Skeletal muscle tissue (tissue), 5 donors: Measurements from ENCODE around the gene DIAPH2. TPM values are rescaled to one million over a fixed set of nuclear protein-coding genes. Genes with fewer than 3 reads are reported as not detected.

Experiments used
- H3K27ac ChIP-seq: one replicate; pipeline ENCODE4 v1.7.0; 2013; ENCODE audit warnings: mild to moderate bottlenecking, low read depth, low read length, inconsistent platforms
- H3K27me3 ChIP-seq, 3 donors: one replicate each; pipeline ENCODE4 v1.7.0; 2013; ENCODE audit warnings: low read length in 3 of 3; ENCODE audit not compliant: control insufficient read depth in 3 of 3, insufficient read depth in 3 of 3
- H3K36me3 ChIP-seq, 3 donors: one replicate each; pipeline ENCODE4 v1.7.0; 2013; ENCODE audit warnings: low read length in 3 of 3; ENCODE audit not compliant: control insufficient read depth in 3 of 3, insufficient read depth in 3 of 3
- H3K4me1 ChIP-seq, 3 donors: one replicate each; pipeline ENCODE4 v1.7.0; 2013; ENCODE audit warnings: low read length in 3 of 3, mild to moderate bottlenecking in 3 of 3; ENCODE audit not compliant: control insufficient read depth in 3 of 3, insufficient read depth in 3 of 3
- H3K4me3 ChIP-seq, 3 donors: one replicate each; pipeline ENCODE4 v1.7.0; 2013; ENCODE audit warnings: low read length in 3 of 3
- H3K9ac ChIP-seq, 3 donors: one replicate each; pipeline ENCODE4 v1.7.0; 2013; ENCODE audit warnings: low read length in 3 of 3, mild to moderate bottlenecking in 3 of 3, moderate library complexity in 2 of 3, low read depth in 1 of 3
- H3K9me3 ChIP-seq, 3 donors: one replicate each; pipeline ENCODE4 v1.7.0; 2013; ENCODE audit warnings: low read length in 3 of 3; ENCODE audit not compliant: control insufficient read depth in 3 of 3
- small RNA-seq: library from RNA; depleted of rRNA; stranded (forward); fragments of <200 nt; gene quantifications from one replicate; pipeline ENCODE3, GENCODE V24; 2014
- total RNA-seq: library from RNA; depleted of rRNA; stranded (reverse); fragments of >200 nt; gene quantifications from one replicate; pipeline ENCODE4 v1.2.3, GENCODE V29; 2014
- donor health status: Osteomylitis.

The DIAPH2 gene
- total RNA-seq, 1 donor from 2014 or later: 12.0 TPM

DNA sequence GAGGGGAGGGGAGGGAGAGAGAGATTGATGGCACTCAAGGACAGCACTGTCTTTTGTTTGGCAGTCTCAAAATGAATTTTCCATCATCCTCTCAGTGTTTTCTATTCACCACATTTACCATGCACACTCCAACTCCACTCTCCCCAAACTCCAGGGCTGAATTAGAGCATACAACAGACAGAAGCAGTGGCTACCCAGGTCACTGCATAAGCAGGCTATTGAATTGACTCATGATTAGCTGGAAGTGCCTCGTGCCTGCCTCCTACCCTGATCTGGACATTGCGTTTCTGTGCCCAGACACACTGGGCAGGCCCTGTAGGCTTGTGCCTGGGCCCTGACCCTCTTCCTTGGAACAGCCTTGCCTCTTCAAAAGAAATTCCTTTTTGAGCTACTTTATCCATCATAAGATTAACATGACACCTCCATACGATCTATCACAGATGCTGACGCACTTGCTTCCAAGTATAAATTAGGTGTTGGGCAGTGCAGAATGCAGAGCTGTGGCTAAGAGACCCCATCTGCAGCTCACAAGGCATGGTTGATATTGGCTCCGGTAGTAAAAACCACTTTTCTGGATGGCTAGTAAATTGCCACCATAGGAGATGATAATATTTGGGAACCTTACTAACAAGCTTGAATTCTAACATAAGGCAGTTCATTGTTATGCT is 952.0 kb downstream of the DIAPH2 start:
- Histone ChIP-seq H3K9me3 (no peaks in the 10 kb centered on the region), H3K27me3 (no peaks in the 10 kb centered on the region), H3K4me3 (no peak overlapping the region), H3K27ac (no peak overlapping the region), H3K36me3 (no peaks in the 10 kb centered on the region), H3K4me1 (no peaks in the 10 kb centered on the region), H3K9ac (no peak overlapping the region)

- H3K4me3 ChIP-seq: no peak overlapping the region
- H3K27ac ChIP-seq: no peak overlapping the region
- no peak overlapping the region for H3K9ac ChIP-seq
- peaks cover 0 to 3% (median 0%) of the 10 kb centered on the region in 3 donors for H3K9me3 ChIP-seq
- H3K27me3 ChIP-seq: no peaks in the 10 kb centered on the region
- no peaks in the 10 kb centered on the region for H3K36me3 ChIP-seq
- no peaks in the 10 kb centered on the region for H3K4me1 ChIP-seq
Observed at GRCh38 chrX:97637289-97637688, 952.6 kb downstream of the DIAPH2 start.

DNA sequence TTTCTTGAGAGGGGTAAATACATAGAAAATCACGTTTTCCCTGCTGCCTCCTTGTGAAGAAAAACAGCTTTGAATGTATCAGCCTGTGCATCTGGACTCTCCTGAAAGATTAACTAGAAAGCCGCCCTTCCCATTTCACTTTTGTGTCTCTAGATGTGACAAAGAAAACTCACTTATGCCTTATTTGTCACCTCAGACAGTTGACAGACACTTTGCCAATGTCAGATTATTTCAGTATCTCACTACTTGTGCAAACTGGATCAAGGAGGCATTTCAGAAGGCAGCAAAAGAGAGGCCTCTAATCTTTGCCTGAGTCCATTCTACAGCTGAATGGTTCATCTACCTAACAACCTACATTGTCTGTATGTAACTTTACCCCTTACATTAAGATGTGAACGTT is 954.0 kb downstream of the DIAPH2 start:
- Histone ChIP-seq H3K27me3 (no peaks in the 10 kb centered on the region), H3K27ac (no peak overlapping the region), H3K9me3 (peaks cover 0 to 5% (median 0%) of the 10 kb centered on the region in 3 donors), H3K9ac (no peak overlapping the region), H3K4me1 (no peaks in the 10 kb centered on the region), H3K4me3 (no peak overlapping the region), H3K36me3 (no peaks in the 10 kb centered on the region)

- Histone ChIP-seq H3K36me3 (no peaks in the 10 kb centered on the region), H3K4me1 (no peaks in the 10 kb centered on the region), H3K27ac (no peak overlapping the region), H3K9me3 (peaks cover 0 to 5% (median 0%) of the 10 kb centered on the region in 3 donors), H3K4me3 (no peak overlapping the region), H3K27me3 (no peaks in the 10 kb centered on the region), H3K9ac (no peak overlapping the region)
Observed at GRCh38 chrX:97639526-97639925, 954.9 kb downstream of the DIAPH2 start.

Small RNAs within 50 kb of the gene (small RNA-seq; reads per million reads assigned to genes)
- gene RF00017: not detected
- gene RF00019: not detected
- not detected for gene RN7SL74P

Other genes with a start within 250 kb of the DIAPH2 start
- 2.6 TPM for gene RPA4, start 199.1 kb downstream of the DIAPH2 start, total RNA-seq